Measurements from ENCODE around the gene ZNHIT6. TPM values are rescaled to one million over a fixed set of nuclear protein-coding genes. Genes with fewer than 3 reads are reported as not detected.

Gene ZNHIT6
- total RNA-seq, 2 experiments from 2014 or later, result 14.5 to 24.5 TPM

GRCh38 chr1:85705940-85706339 lies 2.3 kb downstream of the ZNHIT6 start:
- Histone ChIP-seq H3K9me2 (ENCODE audit: insufficient read depth, low read length) (no peaks in the 10 kb centered on the region), H3K4me3 (ENCODE audit: low read depth, low read length, poor library complexity, severe bottlenecking) (peak overlapping the region; percentile 92), H4K20me1 (ENCODE audit: insufficient read depth, low read length) (peaks cover 11% of the 10 kb centered on the region; the same call in 1 of the 2 replicates), H3K4me1 (ENCODE audit: insufficient read depth, low read length, poor library complexity, severe bottlenecking) (peaks cover 23% of the 10 kb centered on the region), H3K79me2 (ENCODE audit: insufficient read depth, low read depth, low read length) (peaks cover 67% of the 10 kb centered on the region), H3K27ac (ENCODE audit: low read depth, low read length, poor library complexity, severe bottlenecking) (no peak overlapping the region), H3K36me3 (ENCODE audit: insufficient read depth, low read length) (peaks cover 58% of the 10 kb centered on the region), H3K4me2 (ENCODE audit: low read length) (peak overlapping the region; percentile 94), H2AFZ (ENCODE audit: low read length) (no peak overlapping the region), H3K9me3 (ENCODE audit: low read length) (0 out of 2 replicates have a peak, but pooled peaks cover 4% of the 10 kb centered on the region)
- POLR2A ChIA-PET, result interaction anchor here (1.0 to 2.4 kb wide), 3 partner anchors 14 to 18 kb away, joined by 3 to 9 read pairs (median 3); no protein-coding TSS in a partner anchor
- TF ChIP-seq EZH2phosphoT487 (IDR thresholded peaks at IDR 0.05; ENCODE audit: borderline replicate concordance, low read depth, low read length), result no peak
- no peak for TF ChIP-seq CTCF (conservative IDR thresholded peaks at IDR 0.05; ENCODE audit: low read length)
- intact Hi-C loops (cut with micrococcal nuclease; ENCODE audit: unreplicated experiment), result loop anchor here (2.0 to 10.0 kb wide), 2 partner anchors 17 to 401 kb away; no protein-coding TSS in a partner anchor
- CTCF ChIA-PET (ENCODE audit: unreplicated experiment), result no interaction called here
- no TSS peak for BruUV-seq (replicated peaks)
- no peak for DNase-seq (ENCODE audit: low spot score)

- ChIA-PET CTCF (ENCODE audit: unreplicated experiment) (no interaction called here), POLR2A (interaction anchor here (0.6 to 1.0 kb wide), 2 partner anchors 8 to 1780 kb away, joined by 6 read pairs; partner anchors contain the start of gene ZNHIT6)
- Histone ChIP-seq H3K27ac (ENCODE audit: low read depth, low read length, poor library complexity, severe bottlenecking) (no peak overlapping the region), H3K4me2 (ENCODE audit: low read length) (no peak overlapping the region), H2AFZ (ENCODE audit: low read length) (no peak overlapping the region), H3K9me2 (ENCODE audit: insufficient read depth, low read length) (no peaks in the 10 kb centered on the region), H4K20me1 (ENCODE audit: insufficient read depth, low read length) (0 out of 2 replicates have a peak, but pooled peaks cover 4% of the 10 kb centered on the region), H3K4me1 (ENCODE audit: insufficient read depth, low read length, poor library complexity, severe bottlenecking) (peaks cover under 1% of the 10 kb centered on the region), H3K4me3 (ENCODE audit: low read depth, low read length, poor library complexity, severe bottlenecking) (no peak overlapping the region), H3K36me3 (ENCODE audit: insufficient read depth, low read length) (peaks cover 94% of the 10 kb centered on the region), H3K9me3 (ENCODE audit: low read length) (0 out of 2 replicates have a peak, but pooled peaks cover 4% of the 10 kb centered on the region), H3K79me2 (ENCODE audit: insufficient read depth, low read depth, low read length) (peaks cover 59% of the 10 kb centered on the region)
- no peak for DNase-seq (ENCODE audit: low spot score)
- no TSS peak for BruUV-seq (replicated peaks)
- intact Hi-C loops (cut with micrococcal nuclease; ENCODE audit: unreplicated experiment), result loop anchor here (10.0 kb wide), 1 partner anchor 396 kb away; no protein-coding TSS in a partner anchor
- TF ChIP-seq EZH2phosphoT487 (IDR thresholded peaks at IDR 0.05; ENCODE audit: borderline replicate concordance, low read depth, low read length) (no peak), CTCF (conservative IDR thresholded peaks at IDR 0.05; ENCODE audit: low read length) (no peak)
These were observed 7.8 kb downstream of the ZNHIT6 start for GRCh38 chr1:85700422-85700821.

- Histone ChIP-seq H3K9me2 (ENCODE audit: insufficient read depth, low read length) (no peaks in the 10 kb centered on the region), H3K36me3 (ENCODE audit: insufficient read depth, low read length) (peaks cover 90% of the 10 kb centered on the region), H3K4me1 (ENCODE audit: insufficient read depth, low read length, poor library complexity, severe bottlenecking) (no peaks in the 10 kb centered on the region), H3K9me3 (ENCODE audit: low read length) (no peaks in the 10 kb centered on the region), H4K20me1 (ENCODE audit: insufficient read depth, low read length) (no peaks in the 10 kb centered on the region), H2AFZ (ENCODE audit: low read length) (no peak overlapping the region), H3K4me3 (ENCODE audit: low read depth, low read length, poor library complexity, severe bottlenecking) (no peak overlapping the region), H3K27ac (ENCODE audit: low read depth, low read length, poor library complexity, severe bottlenecking) (no peak overlapping the region), H3K4me2 (ENCODE audit: low read length) (no peak overlapping the region), H3K79me2 (ENCODE audit: insufficient read depth, low read depth, low read length) (peaks cover 41% of the 10 kb centered on the region)
- ChIA-PET CTCF (ENCODE audit: unreplicated experiment) (no interaction called here), POLR2A (interaction anchor here (0.6 to 1.2 kb wide), 4 partner anchors 9 to 32 kb away, joined by 3 to 6 read pairs (median 4); partner anchors contain the start of gene ZNHIT6)
- intact Hi-C loops (cut with micrococcal nuclease; ENCODE audit: unreplicated experiment), result no loop called here
- no TSS peak for BruUV-seq (replicated peaks)
- DNase-seq (ENCODE audit: low spot score), result no peak
- TF ChIP-seq EZH2phosphoT487 (IDR thresholded peaks at IDR 0.05; ENCODE audit: borderline replicate concordance, low read depth, low read length), result no peak
- no peak for TF ChIP-seq CTCF (conservative IDR thresholded peaks at IDR 0.05; ENCODE audit: low read length)
These were observed 10.3 kb downstream of the ZNHIT6 start for GRCh38 chr1:85697895-85698294.

Measured in OCI-LY7 (cell line).